22Rv1 (cell line): ENCODE measurements around the gene ITPR1.

Source experiments
- CTCF ChIP-seq: fragments of 450-650 bp; IDR thresholded peaks from 2 replicates; pipeline ENCODE4 v1.5.1; 2017; ENCODE audit warnings: mild to moderate bottlenecking
- ZFX ChIP-seq: fragments of 450-650 bp; IDR thresholded peaks from 2 replicates; pipeline ENCODE4 v1.6.1; 2017; ENCODE audit warnings: antibody characterized with exemption, borderline replicate concordance

DNA sequence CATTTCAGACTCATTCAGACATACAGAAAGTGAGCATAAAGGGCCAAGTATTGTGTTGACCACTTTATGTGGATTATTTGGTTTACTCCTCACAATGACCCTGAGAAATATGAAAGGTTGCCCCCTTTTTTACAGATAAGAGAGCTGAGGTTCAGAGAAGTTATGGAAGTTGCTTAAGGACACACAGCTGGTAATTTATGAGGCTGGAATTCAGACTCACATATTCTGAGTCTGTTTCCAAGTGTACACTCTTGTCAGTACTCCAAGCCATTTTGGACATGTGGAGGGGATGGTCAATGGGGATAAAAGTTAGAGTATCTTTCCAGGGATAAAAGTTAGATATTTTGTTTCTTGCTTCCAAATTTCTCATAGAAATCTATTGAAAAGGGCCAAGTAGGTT is 15.9 kb downstream of the ITPR1 start:
- TF ChIP-seq CTCF (no peak), ZFX (no peak)
